Esophagus muscularis mucosa (tissue), 4 donors: ENCODE results near the gene VAV1.

Experiments used
- EP300 ChIP-seq: sonication (generic); formaldehyde crosslinking; IDR thresholded peaks from one replicate; pipeline ENCODE4 v1.6.1; 2017; ENCODE audit warnings: antibody characterized with exemption
- POLR2AphosphoS5 ChIP-seq, 2 donors: sonication (generic); formaldehyde crosslinking; IDR thresholded peaks; one replicate each; pipeline ENCODE4 v1.6.1; 2017; ENCODE audit warnings: antibody characterized with exemption in 2 of 2
- TF ChIP-seq, protein P1 (sequence below), 3 experiments: fragments of 200-600 bp in 2 of 3; fragments of 450-650 bp in 1 of 3; sonication (generic) in 2 of 3; IDR thresholded peaks; one replicate each; pipeline ENCODE4 v1.5.1; 2017 to 2019; ENCODE audit warnings: antibody characterized with exemption in 3 of 3, mild to moderate bottlenecking in 2 of 3, moderate library complexity in 1 of 3

DNA sequence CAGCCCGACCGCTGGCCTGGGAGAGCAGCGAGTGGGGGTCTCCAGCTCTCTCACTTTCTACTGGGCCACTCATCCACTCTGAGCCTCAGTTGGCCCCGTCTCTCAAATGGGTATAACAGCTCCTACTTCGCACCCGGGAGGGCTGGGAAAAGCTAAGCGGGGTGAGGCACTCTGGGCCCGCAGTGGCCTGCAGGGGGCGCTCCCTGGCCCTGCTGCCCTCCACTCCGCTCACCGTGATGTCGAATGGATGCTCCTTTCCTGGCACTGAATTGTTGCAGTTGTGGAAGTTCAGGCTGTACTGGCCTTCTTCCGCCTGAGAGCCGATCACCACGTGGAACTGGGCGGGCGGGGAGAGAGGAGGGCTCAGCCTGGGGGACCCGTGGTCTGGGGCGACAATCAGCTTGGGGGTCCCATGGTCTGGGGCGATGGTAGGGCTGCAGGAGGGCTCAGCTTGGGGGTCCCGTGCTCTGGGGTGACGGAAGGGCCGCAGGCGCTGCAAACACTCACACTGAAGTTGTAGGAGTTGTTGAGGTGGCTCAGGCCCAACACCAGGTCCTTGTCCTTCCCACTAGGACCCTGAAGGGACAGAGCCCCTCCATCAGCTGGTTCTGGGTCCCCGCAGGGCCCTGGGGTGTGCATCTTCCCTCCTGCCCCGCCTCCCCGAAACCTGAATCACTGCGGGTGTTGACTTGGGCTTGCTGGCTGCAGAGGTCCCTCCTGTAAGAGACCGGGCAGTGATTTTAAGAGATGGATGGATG is 39.0 kb upstream of the VAV1 start:
- TF ChIP-seq EP300 (no peak), POLR2AphosphoS5 (IDR thresholded peaks at IDR 0.05) (no peak)
- TF ChIP-seq, protein P1, sequence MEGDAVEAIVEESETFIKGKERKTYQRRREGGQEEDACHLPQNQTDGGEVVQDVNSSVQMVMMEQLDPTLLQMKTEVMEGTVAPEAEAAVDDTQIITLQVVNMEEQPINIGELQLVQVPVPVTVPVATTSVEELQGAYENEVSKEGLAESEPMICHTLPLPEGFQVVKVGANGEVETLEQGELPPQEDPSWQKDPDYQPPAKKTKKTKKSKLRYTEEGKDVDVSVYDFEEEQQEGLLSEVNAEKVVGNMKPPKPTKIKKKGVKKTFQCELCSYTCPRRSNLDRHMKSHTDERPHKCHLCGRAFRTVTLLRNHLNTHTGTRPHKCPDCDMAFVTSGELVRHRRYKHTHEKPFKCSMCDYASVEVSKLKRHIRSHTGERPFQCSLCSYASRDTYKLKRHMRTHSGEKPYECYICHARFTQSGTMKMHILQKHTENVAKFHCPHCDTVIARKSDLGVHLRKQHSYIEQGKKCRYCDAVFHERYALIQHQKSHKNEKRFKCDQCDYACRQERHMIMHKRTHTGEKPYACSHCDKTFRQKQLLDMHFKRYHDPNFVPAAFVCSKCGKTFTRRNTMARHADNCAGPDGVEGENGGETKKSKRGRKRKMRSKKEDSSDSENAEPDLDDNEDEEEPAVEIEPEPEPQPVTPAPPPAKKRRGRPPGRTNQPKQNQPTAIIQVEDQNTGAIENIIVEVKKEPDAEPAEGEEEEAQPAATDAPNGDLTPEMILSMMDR (IDR thresholded peaks at IDR 0.05): peak in 2 of 3 experiments; percentile 26 to 43
